ENCODE results near the gene PCNA. TPM values are rescaled to one million over a fixed set of nuclear protein-coding genes. Genes with fewer than 3 reads are reported as not detected.

PCNA gene
- total RNA-seq, 2 experiments from 2014 or later: 554 to 560 TPM

DNA sequence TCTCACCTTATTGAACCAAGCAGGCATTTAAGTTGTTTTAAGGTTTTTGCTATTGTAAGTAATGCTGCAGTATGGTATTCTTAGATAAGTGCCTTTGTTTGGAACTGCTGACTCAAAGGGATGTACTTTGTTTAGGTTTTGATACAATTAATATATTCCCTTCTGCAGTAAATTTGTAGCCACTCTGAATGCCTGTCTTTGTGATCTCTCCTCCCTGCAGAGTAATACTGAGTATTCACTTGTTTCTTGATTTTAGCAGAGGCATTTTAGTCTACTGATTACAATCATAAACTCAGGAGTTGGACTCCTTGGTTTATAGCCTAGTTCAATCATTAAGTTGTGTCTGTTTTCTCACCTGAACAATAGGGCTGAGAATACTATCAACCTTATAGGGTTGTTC, 20.4 kb upstream of the PCNA start:
- CTCF ChIA-PET: interaction anchor here (1.0 kb wide), 1 partner anchor 14 kb away, joined by 4 read pairs; the partner anchor contains the start of gene CDS2
- POLR2A ChIA-PET: no interaction called here
- intact Hi-C loops (cut with micrococcal nuclease): no loop called here
- no peak for DNase-seq
- H3K9me3 Mint-ChIP-seq: no peaks in the 10 kb centered on the region
- peaks cover 52% of the 10 kb centered on the region for H3K4me1 Mint-ChIP-seq (ENCODE audit: low read depth)
- peaks cover 4% of the 10 kb centered on the region for H3K36me3 Mint-ChIP-seq
- H3K27me3 Mint-ChIP-seq: no peaks in the 10 kb centered on the region
- no peak overlapping the region for H3K4me3 Mint-ChIP-seq
- H3K27ac Mint-ChIP-seq: no peak overlapping the region

DNA sequence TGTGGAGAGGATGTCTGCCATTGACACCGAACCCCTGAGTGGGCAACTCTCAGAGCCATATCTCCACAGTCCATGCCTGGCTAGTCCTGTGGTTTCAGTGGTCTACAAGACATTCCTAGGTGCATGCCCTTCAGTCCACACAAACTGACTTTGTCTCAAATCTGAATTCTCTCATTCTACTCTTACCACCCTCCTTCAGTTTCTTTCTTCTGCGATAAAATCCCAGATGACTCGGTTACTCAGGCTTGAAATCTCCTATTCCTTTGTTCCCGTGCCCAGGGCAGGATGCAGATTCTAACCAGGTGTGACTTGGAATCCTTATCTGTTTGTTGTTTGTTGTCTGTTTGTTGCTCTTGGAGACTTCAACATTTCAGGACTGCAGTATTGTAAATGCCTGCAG, 16.3 kb upstream of the PCNA start:
- Mint-ChIP-seq H3K27me3 (no peaks in the 10 kb centered on the region), H3K4me1 (ENCODE audit: low read depth) (peaks cover 26% of the 10 kb centered on the region), H3K27ac (no peak overlapping the region), H3K36me3 (peaks cover 1% of the 10 kb centered on the region), H3K9me3 (no peaks in the 10 kb centered on the region), H3K4me3 (no peak overlapping the region)
- ChIA-PET CTCF (interaction anchor here (2.2 kb wide), 1 partner anchor 56 kb away, joined by 7 read pairs; no protein-coding TSS in a partner anchor), POLR2A (no interaction called here)
- DNase-seq: no peak
- intact Hi-C loops (cut with micrococcal nuclease): no loop called here

DNA sequence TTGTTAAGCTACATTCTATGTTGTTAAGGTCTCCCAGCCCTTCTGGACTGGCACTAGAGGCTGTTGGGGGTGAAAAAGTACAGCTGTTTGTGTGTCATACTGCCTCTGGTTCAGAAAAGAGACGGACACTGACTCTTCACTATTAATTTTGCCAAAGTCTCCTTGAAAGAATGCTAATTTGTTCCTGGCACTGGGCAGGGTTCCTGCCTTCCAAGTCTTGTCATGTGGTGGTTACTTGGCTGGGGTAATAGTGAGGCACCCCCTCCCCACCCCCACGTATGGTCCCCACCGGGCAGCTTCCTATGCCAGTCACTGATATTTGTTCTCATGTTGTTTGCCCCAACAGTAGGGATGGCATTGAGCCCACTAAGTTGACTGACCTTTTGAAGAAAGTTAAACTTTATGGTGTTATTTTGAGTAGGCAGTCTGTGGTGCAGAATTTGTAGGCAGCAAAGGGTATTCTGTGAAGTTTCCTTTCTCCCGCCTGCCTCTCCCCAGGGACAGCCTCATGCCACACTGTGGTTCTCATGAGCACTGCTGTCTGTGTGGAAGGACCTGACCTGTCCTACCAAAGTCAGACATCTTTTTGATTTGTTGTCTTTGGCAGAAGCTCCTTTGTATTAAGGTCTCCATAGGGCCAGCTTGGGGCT, 15.7 kb upstream of the PCNA start:
- H3K9me3 Mint-ChIP-seq: no peaks in the 10 kb centered on the region
- no peak overlapping the region for H3K4me3 Mint-ChIP-seq
- H3K27me3 Mint-ChIP-seq: no peaks in the 10 kb centered on the region
- peaks cover 28% of the 10 kb centered on the region for H3K4me1 Mint-ChIP-seq (ENCODE audit: low read depth)
- ChIA-PET POLR2A (no interaction called here), CTCF (interaction anchor here (1.1 to 2.2 kb wide), 2 partner anchors 30 to 57 kb away, joined by 3 to 7 read pairs; no protein-coding TSS in a partner anchor)
- H3K36me3 Mint-ChIP-seq: peaks cover 1% of the 10 kb centered on the region
- no peak for DNase-seq
- intact Hi-C loops (cut with micrococcal nuclease): no loop called here
- H3K27ac Mint-ChIP-seq: no peak overlapping the region

DNA sequence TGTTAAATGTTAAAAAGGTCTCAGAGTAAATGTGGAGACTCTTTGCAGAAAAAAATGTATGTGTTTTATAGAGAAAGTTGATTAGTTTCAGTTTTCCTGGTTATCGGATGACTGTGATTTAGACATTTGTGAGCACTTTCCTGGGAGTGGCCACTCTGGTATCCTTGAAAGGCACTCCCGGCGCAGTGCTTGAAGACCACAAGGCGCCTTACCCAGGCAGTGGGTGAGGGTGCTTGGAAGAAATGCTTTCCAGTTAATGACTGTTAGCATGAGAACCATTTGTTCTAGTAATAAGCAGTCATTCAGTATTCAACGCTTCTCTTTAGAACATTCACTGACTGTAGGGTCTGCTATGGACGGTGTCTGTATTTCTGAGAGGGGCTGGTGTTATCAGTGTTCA, 14.2 kb upstream of the PCNA start:
- intact Hi-C loops (cut with micrococcal nuclease): no loop called here
- POLR2A ChIA-PET: no interaction called here
- Mint-ChIP-seq H3K27me3 (no peaks in the 10 kb centered on the region), H3K9me3 (no peaks in the 10 kb centered on the region), H3K4me3 (no peak overlapping the region), H3K4me1 (ENCODE audit: low read depth) (peaks cover 23% of the 10 kb centered on the region), H3K36me3 (peaks cover 1% of the 10 kb centered on the region), H3K27ac (no peak overlapping the region)
- CTCF ChIA-PET: no interaction called here
- DNase-seq: no peak

DNA sequence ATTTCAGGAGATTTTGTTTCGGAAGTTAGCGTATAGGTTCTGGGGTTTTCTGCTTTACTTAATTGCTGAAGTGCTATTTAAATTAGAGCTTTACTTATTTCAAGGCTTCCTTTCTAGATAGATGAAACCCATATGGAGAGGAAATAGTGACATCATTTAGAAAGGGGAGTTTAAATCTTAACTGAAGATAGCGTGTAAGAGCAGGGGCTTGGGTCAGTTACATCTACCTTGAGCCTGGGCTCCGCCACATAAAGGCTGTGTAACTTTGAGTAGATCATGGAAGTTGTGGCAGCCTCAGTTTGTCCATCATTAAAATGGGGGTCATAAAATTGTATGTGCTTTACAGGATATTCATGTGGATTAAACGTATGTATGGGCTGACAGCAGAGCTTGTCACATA, 11.7 kb upstream of the PCNA start:
- ChIA-PET POLR2A (no interaction called here), CTCF (interaction anchor here (0.6 to 1.9 kb wide), 4 partner anchors 17 to 374 kb away, joined by 3 to 14 read pairs (median 3); no protein-coding TSS in a partner anchor)
- DNase-seq: no peak
- H3K36me3 Mint-ChIP-seq: peaks cover 6% of the 10 kb centered on the region
- peak overlapping the region; percentile 20 for H3K27ac Mint-ChIP-seq
- peaks cover 31% of the 10 kb centered on the region for H3K4me1 Mint-ChIP-seq (ENCODE audit: low read depth)
- no peak overlapping the region for H3K4me3 Mint-ChIP-seq
- no peaks in the 10 kb centered on the region for H3K27me3 Mint-ChIP-seq
- H3K9me3 Mint-ChIP-seq: no peaks in the 10 kb centered on the region
- intact Hi-C loops (cut with micrococcal nuclease): no loop called here

DNA sequence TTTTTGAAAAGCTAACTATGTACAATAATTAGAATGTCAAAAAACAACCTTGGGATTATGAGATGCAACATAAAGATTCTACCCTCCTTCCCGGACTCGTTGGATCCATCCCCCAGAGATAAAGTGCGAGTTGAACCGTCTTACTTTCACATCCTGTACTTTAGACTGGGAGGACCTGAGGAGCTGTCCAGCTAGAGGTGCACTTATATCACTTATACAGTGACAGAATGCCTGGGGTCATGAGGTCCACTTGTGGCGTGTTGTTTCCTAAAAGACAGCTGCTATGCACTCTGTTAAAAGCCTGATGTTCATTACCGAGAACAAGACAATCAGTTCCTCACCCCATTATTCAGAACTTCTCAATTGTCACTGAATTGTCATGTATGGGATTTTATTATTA, 9.1 kb upstream of the PCNA start:
- H3K4me3 Mint-ChIP-seq: peak overlapping the region; percentile 86
- ChIA-PET CTCF (interaction anchor here (0.6 to 6.0 kb wide), 8 partner anchors 15 to 534 kb away, joined by 3 to 208 read pairs (median 4); no protein-coding TSS in a partner anchor), POLR2A (interaction anchor here (1.1 to 1.4 kb wide), 2 partner anchors 9 to 25 kb away, joined by 3 to 6 read pairs; partner anchors contain the start of gene PCNA)
- no peak for DNase-seq
- H3K9me3 Mint-ChIP-seq: no peaks in the 10 kb centered on the region
- H3K27me3 Mint-ChIP-seq: no peaks in the 10 kb centered on the region
- intact Hi-C loops (cut with micrococcal nuclease): loop anchor here (5.0 to 10.0 kb wide), 3 partner anchors 317 to 716 kb away; no protein-coding TSS in a partner anchor
- peak overlapping the region; percentile 90 for H3K27ac Mint-ChIP-seq
- H3K36me3 Mint-ChIP-seq: peaks cover 6% of the 10 kb centered on the region
- peaks cover 33% of the 10 kb centered on the region for H3K4me1 Mint-ChIP-seq (ENCODE audit: low read depth)

DNA sequence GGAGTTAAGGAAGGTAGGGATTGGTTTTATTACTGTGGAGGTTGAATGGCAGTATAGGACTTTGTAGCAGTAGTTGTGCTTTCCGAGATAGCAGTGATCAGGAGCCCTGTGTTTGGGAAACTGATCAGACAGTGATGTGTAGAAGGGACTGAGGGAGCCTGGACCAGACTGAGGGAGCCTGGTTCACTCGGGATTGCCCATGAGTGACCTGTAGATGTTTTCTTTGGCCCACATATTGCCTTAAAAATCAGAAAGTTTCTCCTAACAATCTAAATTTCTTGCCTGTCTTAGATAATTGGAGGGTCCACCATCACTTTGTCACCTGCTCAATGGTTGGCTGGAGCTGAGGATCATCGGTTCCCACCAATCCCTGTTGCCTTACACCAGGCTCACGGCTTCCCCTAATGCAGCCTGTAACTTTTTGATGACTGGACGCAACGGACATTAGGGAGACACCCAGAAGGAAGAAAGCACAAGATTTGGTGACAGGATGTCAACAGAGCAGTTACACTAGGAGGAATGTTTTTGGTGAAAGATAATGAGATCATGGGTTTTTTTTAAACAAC, 8.2 kb upstream of the PCNA start:
- CTCF ChIA-PET: interaction anchor here (0.9 to 6.0 kb wide), 13 partner anchors 14 to 176 kb away, joined by 3 to 208 read pairs (median 5); no protein-coding TSS in a partner anchor
- POLR2A ChIA-PET: interaction anchor here (0.6 to 2.1 kb wide), 6 partner anchors 8 to 317 kb away, joined by 3 to 17 read pairs (median 7); partner anchors contain the start of gene PCNA

DNA sequence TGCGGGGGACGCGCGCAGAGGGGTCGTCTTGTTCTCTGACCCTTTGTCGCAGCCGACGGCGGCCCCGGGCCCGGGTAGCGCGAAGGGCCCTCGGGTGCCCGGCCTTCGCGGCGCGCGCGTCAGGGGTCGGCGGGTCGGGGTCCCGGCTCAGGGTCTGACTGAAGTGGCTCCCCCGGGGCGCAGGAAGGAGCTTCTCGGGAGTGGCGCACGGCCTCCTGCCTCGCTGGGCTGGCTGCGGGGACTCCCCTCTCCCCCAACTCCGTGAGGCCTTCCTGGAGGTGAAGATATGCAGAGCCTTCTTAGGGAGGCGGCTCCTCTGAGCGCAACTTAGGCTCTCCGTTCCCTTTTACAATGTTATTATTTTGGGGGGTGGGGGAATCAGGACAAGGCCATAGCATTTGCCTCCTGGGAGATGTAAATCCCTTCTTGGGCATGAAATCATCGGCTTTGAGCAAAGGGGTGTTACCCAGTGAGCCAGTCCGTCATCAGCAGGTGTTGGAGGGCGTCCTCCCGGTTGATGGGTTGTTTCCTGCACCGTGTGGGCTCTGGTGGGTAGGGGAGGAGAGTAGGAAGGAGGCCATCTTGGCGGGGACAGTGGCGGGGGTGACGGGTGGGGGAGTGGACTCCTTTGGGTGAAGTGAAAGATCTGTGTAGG, 7.6 kb upstream of the PCNA start:
- Mint-ChIP-seq H3K27me3 (no peaks in the 10 kb centered on the region), H3K9me3 (no peaks in the 10 kb centered on the region), H3K36me3 (peaks cover 6% of the 10 kb centered on the region), H3K4me1 (ENCODE audit: low read depth) (peaks cover 33% of the 10 kb centered on the region), H3K27ac (peak overlapping the region; percentile 90), H3K4me3 (peak overlapping the region; percentile 86)
- DNase-seq: peak; percentile 86
- POLR2A ChIA-PET: interaction anchor here (0.6 to 2.1 kb wide), 9 partner anchors 9 to 316 kb away, joined by 3 to 17 read pairs (median 5); no protein-coding TSS in a partner anchor
- intact Hi-C loops (cut with micrococcal nuclease): loop anchor here (1.0 to 10.0 kb wide), 6 partner anchors 16 to 823 kb away; partner anchors contain the start of genes MCM8 and TRMT6
- CTCF ChIA-PET: interaction anchor here (1.0 to 6.0 kb wide), 25 partner anchors 9 to 321 kb away, joined by 3 to 208 read pairs (median 5); no protein-coding TSS in a partner anchor

More for the DNA sequence above, 8.2 kb upstream of the PCNA start:
- H3K27ac Mint-ChIP-seq: peak overlapping the region; percentile 90
- DNase-seq: no peak
- H3K4me1 Mint-ChIP-seq (ENCODE audit: low read depth): peaks cover 33% of the 10 kb centered on the region
- peak overlapping the region; percentile 86 for H3K4me3 Mint-ChIP-seq
- no peaks in the 10 kb centered on the region for H3K9me3 Mint-ChIP-seq
- no peaks in the 10 kb centered on the region for H3K27me3 Mint-ChIP-seq
- peaks cover 6% of the 10 kb centered on the region for H3K36me3 Mint-ChIP-seq
- intact Hi-C loops (cut with micrococcal nuclease): loop anchor here (1.0 to 10.0 kb wide), 6 partner anchors 15 to 822 kb away; partner anchors contain the start of genes MCM8 and TRMT6

DNA sequence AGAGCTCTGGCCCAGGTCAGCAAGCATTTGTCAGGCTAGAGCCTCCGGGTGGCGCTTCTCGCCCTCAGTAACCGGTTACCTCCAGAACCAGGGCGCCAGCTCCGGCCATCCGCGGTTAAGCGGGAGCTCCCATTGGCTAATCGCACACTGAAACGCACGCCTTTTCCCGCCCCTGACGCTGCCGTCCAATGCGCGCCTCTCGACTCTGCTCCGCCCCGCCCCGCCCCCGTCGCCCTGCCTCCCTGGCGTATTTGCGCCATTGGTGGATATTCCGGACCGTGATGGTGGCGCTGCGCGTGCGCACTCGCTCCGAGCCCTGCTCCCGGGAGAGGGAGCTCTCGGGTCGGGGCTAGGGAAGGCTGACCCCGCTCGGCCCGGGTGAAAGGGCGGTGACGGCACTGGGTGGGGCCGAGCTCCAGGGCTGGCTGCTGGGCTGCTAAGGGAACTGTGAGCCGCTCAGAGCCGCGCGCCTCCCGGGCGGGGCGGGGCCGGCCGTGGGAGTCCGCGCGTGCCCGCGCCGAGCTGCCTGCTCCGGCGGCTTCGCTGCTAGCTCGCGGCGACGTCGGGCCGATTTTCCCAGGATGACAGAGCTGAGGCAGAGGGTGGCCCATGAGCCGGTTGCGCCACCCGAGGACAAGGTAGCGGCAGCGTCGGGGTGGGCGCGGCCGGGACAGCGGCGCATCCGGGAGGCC, 6.9 kb upstream of the PCNA start, which contains the start of gene CDS2:
TSS of gene CDS2 (plus strand) at position 497 of the 692 bp plus-strand sequence. CDS start at position 582, 85 bp downstream.
- intact Hi-C loops (cut with micrococcal nuclease): loop anchor here (1.0 to 10.0 kb wide), 9 partner anchors 17 to 824 kb away; partner anchors contain the start of genes MCM8 and TRMT6
- peak; percentile 100 for DNase-seq
- H3K27me3 Mint-ChIP-seq: no peaks in the 10 kb centered on the region
- no peaks in the 10 kb centered on the region for H3K9me3 Mint-ChIP-seq
- CTCF ChIA-PET: interaction anchor here (0.5 to 6.0 kb wide), 30 partner anchors 8 to 424 kb away, joined by 3 to 208 read pairs (median 4); no protein-coding TSS in a partner anchor
- POLR2A ChIA-PET: interaction anchor here (0.8 to 2.1 kb wide), 8 partner anchors 8 to 314 kb away, joined by 3 to 17 read pairs (median 6); no protein-coding TSS in a partner anchor
- H3K27ac Mint-ChIP-seq: peak within 1 kb of the TSS; percentile 90
- H3K4me1 Mint-ChIP-seq (ENCODE audit: low read depth): peaks cover 32% of the 10 kb centered on the region
- H3K36me3 Mint-ChIP-seq: peaks cover 6% of the 10 kb centered on the region
- peak within 1 kb of the TSS; percentile 86 for H3K4me3 Mint-ChIP-seq

DNA sequence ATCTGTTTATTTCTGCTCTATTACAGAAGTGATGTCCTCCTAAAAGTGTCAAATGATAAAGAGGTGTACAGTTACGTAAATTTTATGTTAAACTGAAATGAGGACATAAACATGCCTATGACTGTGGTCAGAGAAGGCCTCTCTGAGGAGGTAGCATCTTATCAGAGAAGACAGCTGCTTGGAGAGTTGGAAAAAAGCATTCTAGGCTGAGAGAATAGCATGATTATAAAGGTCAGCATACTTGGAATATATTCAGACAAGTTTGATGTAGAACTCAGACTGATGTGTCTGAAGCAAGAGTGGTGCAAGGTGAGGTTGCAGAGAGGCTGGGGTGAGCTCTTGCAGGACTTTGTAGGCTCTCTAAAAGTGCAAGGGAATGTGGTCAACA, 3.1 kb upstream of the PCNA start:
- no peak for DNase-seq
- intact Hi-C loops (cut with micrococcal nuclease): loop anchor here (10.0 kb wide), 2 partner anchors 472 to 722 kb away; no protein-coding TSS in a partner anchor
- H3K27ac Mint-ChIP-seq: no peak overlapping the region
- POLR2A ChIA-PET: no interaction called here
- H3K9me3 Mint-ChIP-seq: no peaks in the 10 kb centered on the region
- CTCF ChIA-PET: no interaction called here
- H3K4me1 Mint-ChIP-seq (ENCODE audit: low read depth): peaks cover 32% of the 10 kb centered on the region
- H3K36me3 Mint-ChIP-seq: peaks cover 16% of the 10 kb centered on the region
- H3K27me3 Mint-ChIP-seq: no peaks in the 10 kb centered on the region
- H3K4me3 Mint-ChIP-seq: no peak overlapping the region

DNA sequence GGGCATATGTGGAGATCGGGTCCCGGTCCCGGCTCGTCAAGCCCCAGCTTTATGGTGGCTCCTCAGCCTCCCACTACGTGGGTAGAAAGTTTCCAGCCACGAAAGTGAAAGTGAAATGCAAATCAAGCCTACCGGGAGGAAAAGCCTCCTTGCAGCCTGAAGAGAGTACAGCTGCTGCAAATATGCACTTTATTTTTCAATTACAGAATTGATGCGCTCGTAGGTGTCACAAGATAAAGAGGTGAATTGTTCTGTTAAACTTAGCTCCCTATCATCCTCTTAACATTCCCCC, 373 bp upstream of the PCNA start:
- Mint-ChIP-seq H3K27me3 (no peaks in the 10 kb centered on the region), H3K36me3 (peaks cover 38% of the 10 kb centered on the region)
- intact Hi-C loops (cut with micrococcal nuclease): loop anchor here (1.0 to 10.0 kb wide), 4 partner anchors 41 to 725 kb away; no protein-coding TSS in a partner anchor

More for the DNA sequence above, 373 bp upstream of the PCNA start:
- CTCF ChIA-PET: interaction anchor here (0.7 to 1.5 kb wide), 7 partner anchors 19 to 391 kb away, joined by 3 to 5 read pairs (median 3); no protein-coding TSS in a partner anchor
- peaks cover 44% of the 10 kb centered on the region for H3K4me1 Mint-ChIP-seq (ENCODE audit: low read depth)
- H3K9me3 Mint-ChIP-seq: no peaks in the 10 kb centered on the region
- peak overlapping the region; percentile 90 for H3K4me3 Mint-ChIP-seq
- H3K27ac Mint-ChIP-seq: peak overlapping the region; percentile 95
- no peak for DNase-seq
- POLR2A ChIA-PET: interaction anchor here (0.7 to 2.8 kb wide), 5 partner anchors 9 to 322 kb away, joined by 3 to 16 read pairs (median 6); no protein-coding TSS in a partner anchor
